ENCODE measurements around the gene MTAP. TPM values are rescaled to one million over a fixed set of nuclear protein-coding genes. Genes with fewer than 3 reads are reported as not detected.

MTAP gene
- total and polyA plus RNA-seq, 11 donors, result 5.4 to 27.3 (median 18.1) TPM

GRCh38 chr9:21836437-21837161 lies 34.2 kb downstream of the MTAP start:
- H3K9me3 ChIP-seq, result no peaks in the 10 kb centered on the region
- H3K27ac ChIP-seq, result no peak overlapping the region
- no peak for DNase-seq
- no peaks in the 10 kb centered on the region for H3K27me3 ChIP-seq
- H3K4me1 ChIP-seq, result peaks cover 0 to 24% (median 1%) of the 10 kb centered on the region in 12 donors
- H3K4me3 ChIP-seq, result no peak overlapping the region
- intact Hi-C loops (cut with DNase I), result loop anchor here in 3 of 10 donors (10.0 kb wide), 3 partner anchors 48 to 598 kb away; no protein-coding TSS in a partner anchor
- ATAC-seq, result peak in 1 of 4 donors; percentile 64
- peaks cover 0 to 86% (median 59%) of the 10 kb centered on the region in 9 donors for H3K36me3 ChIP-seq
- TF ChIP-seq POLR2A (IDR thresholded peaks at IDR 0.05) (no peak), CTCF (IDR thresholded peaks at IDR 0.05) (no peak)
- 80 to 89% (median 85%) methylated on average over 7 of the region's 7 CpGs for WGBS, 4 donors

GRCh38 chr9:21837501-21837900 lies 35.1 kb downstream of the MTAP start:
- WGBS, 4 donors, result 94 to 97% (median 96%) methylated on average over 6 of the region's 6 CpGs
- no peak overlapping the region for H3K4me3 ChIP-seq
- intact Hi-C loops (cut with DNase I), result loop anchor here in 3 of 10 donors (10.0 kb wide), 3 partner anchors 47 to 597 kb away; no protein-coding TSS in a partner anchor
- ATAC-seq (no peak), DNase-seq (no peak)
- TF ChIP-seq CTCF (IDR thresholded peaks at IDR 0.05) (no peak), POLR2A (IDR thresholded peaks at IDR 0.05) (no peak)
- H3K4me1 ChIP-seq, result peaks cover 0 to 15% (median 0%) of the 10 kb centered on the region in 12 donors
- no peaks in the 10 kb centered on the region for H3K27me3 ChIP-seq
- H3K36me3 ChIP-seq, result peaks cover 0 to 89% (median 62%) of the 10 kb centered on the region in 9 donors
- H3K27ac ChIP-seq, result no peak overlapping the region
- H3K9me3 ChIP-seq, result no peaks in the 10 kb centered on the region

- intact Hi-C loops (cut with DNase I), result no loop called here
These were observed 38.2 kb downstream of the MTAP start for GRCh38 chr9:21840647-21841046.

More at GRCh38 chr9:21840647-21841046, 38.2 kb downstream of the MTAP start:
- DNase-seq (no peak), ATAC-seq (no peak)
- Histone ChIP-seq H3K4me1 (peaks cover 0 to 3% (median 0%) of the 10 kb centered on the region in 12 donors), H3K4me3 (no peak overlapping the region), H3K27ac (no peak overlapping the region), H3K9me3 (peaks cover 0 to 14% (median 0%) of the 10 kb centered on the region in 12 donors), H3K36me3 (peaks cover 0 to 62% (median 46%) of the 10 kb centered on the region in 9 donors), H3K27me3 (no peaks in the 10 kb centered on the region)
- 48 to 98% (median 70%) methylated on average over 2 of the region's 2 CpGs for WGBS, 4 donors
- TF ChIP-seq POLR2A (IDR thresholded peaks at IDR 0.05) (no peak), CTCF (IDR thresholded peaks at IDR 0.05) (no peak)
